HG03520 (cell line): ENCODE data around the gene EDC3.

ENCODE experiments used
- ATAC-seq: cut with Tn5 transposase; IDR thresholded peaks from one replicate; pipeline ENCODE4 v1.9.1; 2021; ENCODE audit warnings: mild to moderate bottlenecking, moderate library complexity; ENCODE audit not compliant: unreplicated experiment

EDC3 gene

DNA sequence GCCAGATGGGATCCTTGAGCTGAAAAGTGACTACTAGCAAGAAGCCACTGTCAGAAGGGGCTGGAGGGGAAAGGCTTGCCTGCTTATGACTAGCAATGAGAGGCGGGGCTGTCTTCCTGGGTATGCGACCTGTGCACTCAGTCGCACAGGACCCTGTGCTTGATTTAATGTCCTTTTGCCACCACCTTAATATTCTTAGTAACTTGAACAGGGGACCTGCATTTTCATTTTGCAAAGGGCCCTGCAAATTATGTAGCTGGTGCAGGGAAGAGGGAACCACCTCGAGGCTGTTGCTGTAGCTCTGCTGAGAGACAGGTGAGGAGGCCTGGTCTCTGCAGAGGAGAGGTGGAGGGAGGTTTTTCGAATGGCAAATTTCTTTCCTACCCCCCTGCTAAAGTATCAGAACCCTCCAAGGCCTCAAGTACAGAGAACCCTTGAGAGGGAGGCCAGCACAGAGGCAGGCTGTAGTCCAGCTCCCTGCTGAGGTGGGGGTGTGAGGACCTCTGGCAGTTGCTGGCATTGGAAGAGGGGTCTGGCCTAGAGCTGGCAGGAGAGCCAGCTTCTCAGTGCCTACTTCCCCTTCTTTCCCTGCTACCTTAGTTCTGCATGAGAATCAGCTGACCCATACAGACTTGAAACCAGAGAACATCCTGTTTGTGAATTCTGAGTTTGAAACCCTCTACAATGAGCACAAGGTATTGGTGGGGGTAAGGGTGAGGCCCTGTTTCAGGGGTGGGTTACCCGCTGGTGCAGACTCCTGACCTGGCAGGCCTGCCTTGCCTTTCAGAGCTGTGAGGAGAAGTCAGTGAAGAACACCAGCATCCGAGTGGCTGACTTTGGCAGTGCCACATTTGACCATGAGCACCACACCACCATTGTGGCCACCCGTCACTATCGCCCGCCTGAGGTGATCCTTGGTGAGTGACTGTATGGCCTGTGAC, 68.8 kb downstream of the EDC3 start:
- no peak for ATAC-seq

- no peak for ATAC-seq
These were observed 69.5 kb downstream of the EDC3 start for GRCh38 chr15:74626336-74626735.

GRCh38 chr15:74625693-74626092, 70.1 kb downstream of the EDC3 start:
- no peak for ATAC-seq

DNA sequence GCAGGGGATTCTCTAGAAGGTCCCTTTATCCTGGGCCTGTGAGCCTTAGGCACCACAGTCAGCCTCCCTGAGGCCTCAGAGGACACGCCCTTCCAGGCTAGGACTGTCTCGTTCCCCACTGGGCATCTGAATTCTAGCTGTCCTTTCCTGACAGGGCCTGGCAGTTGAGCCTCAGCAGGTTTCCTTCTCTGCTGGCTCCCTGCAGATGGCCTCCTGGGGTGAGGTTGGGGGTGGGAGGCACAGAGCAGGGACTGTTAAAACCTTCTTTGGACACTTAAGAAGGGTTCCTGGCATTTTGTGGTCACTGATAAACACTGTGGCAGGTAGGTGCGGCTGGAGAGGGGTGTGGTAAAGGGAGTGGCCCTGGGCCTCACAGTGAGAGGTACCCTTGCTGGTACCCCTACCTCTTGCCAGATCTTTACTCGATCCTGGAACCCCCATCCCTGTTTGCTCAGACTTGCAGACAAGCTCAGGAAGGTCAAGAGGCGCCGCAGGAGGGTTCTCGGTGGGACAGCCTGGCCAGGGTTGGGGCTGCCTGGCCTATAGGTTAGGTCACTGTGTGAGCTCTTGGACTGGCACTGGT, 71.7 kb downstream of the EDC3 start:
- ATAC-seq: no peak

- no peak for ATAC-seq
These were observed 73.1 kb downstream of the EDC3 start for GRCh38 chr15:74622758-74623157.

DNA sequence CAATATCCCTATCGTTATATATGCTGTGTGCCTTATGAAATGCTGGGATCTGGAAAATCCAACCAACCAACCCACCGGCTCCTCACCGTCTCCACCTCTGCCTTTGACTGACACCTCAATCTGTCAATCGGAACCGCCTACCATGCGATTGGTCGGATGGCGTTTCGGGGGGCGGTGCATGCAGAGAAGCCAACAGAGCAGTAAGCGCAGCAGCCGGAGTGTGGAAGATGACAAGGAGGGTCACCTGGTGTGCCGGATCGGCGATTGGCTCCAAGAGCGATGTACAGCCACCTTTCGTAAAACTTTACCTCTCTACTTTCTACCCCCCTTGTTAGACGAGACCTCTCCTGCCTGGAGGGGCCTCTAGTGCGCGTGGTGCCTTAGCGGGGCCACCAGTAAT, 73.9 kb downstream of the EDC3 start:
- ATAC-seq: no peak

DNA sequence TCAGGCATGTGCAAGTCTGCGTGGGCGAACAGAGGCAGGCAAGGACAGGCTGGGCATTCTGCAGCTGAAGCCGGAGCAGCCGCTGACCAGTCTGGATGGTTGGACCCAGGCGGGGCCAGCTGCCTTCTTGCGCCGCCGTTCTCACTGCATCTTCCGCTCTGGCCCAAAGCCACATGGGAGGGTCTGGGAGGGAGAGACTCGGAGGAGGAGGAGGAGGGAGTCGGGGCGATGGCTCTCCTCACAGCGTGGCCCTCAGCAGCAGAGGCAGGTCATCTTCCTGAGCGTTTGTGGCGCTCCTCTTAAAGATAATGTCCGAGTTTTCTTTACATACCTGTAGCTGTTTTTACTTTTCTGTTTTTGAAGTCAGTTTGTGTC, 74.3 kb downstream of the EDC3 start:
- ATAC-seq: no peak

DNA sequence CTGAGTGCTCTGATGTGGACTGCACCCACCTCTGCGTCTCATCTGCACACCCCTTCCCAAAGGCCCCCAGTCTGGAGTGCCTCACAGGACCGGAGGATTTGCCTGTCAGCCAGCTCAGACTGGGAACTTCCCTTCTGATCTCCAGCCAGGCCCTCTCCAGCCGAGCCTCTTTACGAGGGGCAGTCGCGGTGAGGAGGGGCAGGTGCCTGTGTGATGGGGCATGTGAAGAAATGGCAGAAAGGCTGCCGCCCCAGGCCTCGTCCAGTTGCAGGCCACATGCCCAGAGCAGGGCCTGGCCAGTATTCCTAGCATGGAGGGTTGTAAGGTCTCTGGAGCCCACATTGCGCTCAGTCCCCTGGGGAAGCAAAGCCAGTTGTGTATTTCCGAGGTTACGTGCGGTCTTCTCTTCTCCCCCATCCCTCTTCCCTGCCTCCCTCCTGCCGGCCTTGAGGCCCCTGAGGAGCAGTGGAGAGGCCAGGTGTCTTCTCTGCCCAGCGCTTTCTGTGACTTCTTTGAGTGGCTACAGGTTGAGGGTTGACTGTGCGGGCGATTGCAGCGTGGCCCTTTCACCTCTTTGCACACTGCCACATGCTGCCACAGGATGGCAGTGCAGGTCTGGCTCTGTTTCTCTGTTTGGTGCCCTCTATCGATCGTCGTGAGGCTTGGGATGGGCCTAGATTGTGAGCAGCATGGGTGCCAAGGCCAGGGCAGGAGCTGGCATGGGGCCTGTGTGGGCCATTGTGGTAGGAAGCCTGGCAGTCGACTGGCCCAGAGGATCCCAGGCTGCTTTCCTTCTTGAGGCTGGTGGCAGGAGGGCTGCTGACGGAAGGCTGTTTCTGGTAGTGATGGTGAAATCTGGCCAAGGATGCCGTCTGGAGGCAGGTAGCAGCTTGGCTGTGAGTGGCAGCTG, 74.9 kb downstream of the EDC3 start:
- no peak for ATAC-seq

DNA sequence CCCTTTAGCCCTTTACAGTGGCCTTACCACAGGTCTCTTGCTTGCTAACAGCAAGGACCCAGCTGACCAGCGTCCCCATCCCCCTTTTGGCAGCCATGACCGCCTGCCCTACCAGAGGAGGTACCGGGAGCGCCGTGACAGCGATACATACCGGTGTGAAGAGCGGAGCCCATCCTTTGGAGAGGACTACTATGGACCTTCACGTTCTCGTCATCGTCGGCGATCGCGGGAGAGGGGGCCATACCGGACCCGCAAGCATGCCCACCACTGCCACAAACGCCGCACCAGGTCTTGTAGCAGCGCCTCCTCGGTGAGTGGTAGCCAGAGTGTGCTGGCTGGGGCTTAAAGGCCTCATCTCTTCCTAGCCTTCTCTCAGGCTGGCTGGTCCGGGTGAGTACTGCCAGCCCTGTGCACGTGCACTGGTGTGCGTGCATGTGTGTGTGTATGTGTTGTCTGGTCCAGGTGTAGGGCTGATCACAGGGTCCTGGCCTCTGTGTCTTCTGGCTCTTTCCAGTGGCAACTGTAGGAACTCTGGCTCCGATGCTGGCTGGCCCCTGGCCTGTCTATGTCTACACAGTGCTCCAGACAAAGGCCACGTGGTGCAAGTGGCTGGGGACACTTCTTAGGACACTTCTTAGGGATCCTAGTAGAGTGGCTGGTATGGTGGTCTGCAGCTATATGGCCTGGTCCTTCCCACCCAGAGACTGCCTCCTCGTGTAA, 75.7 kb downstream of the EDC3 start:
- ATAC-seq: no peak

DNA sequence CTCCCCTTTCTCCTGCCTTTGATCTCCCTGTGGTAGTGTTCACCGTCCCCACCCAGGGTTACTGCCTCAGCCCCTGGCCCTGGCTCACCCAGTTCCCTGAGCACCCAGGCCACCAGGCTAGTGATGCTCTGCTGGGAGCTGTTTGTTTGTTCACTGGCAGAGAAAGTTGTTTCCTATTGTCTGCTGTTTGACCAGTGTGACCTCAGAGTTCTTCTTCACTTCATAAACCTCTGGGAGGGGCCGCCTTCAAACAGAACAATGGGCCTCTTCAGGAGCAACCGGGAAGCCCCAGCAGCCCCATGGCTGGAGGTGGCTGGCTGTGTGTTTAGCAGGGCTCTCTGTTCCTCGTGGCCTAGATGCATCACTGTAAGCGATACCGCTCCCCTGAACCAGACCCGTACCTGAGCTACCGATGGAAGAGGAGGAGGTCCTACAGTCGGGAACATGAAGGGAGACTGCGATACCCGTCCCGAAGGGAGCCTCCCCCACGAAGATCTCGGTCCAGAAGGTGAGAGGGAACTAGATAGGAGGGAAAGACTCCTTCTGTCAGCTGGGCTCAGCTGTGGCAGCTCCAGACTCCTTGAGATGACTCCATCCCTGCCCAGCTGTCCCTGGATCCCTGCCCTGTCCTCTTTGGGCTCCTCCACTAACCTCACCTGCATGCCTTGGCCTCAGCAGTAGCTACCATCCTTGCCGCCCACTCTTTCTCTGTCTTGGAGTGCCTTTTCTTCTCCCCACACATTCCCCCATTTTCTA, 76.8 kb downstream of the EDC3 start:
- no peak for ATAC-seq

GRCh38 chr15:74616996-74617395, 78.8 kb downstream of the EDC3 start:
- ATAC-seq: no peak

GRCh38 chr15:74616366-74616939, 79.4 kb downstream of the EDC3 start:
- no peak for ATAC-seq

GRCh38 chr15:74615508-74616365, 80.1 kb downstream of the EDC3 start, which contains the start of gene CLK3:
CLK3 (plus strand) TSS chr15:74615836; CDS start chr15:74619197, 3,361 bp downstream.
- peak; percentile 78 for ATAC-seq

DNA sequence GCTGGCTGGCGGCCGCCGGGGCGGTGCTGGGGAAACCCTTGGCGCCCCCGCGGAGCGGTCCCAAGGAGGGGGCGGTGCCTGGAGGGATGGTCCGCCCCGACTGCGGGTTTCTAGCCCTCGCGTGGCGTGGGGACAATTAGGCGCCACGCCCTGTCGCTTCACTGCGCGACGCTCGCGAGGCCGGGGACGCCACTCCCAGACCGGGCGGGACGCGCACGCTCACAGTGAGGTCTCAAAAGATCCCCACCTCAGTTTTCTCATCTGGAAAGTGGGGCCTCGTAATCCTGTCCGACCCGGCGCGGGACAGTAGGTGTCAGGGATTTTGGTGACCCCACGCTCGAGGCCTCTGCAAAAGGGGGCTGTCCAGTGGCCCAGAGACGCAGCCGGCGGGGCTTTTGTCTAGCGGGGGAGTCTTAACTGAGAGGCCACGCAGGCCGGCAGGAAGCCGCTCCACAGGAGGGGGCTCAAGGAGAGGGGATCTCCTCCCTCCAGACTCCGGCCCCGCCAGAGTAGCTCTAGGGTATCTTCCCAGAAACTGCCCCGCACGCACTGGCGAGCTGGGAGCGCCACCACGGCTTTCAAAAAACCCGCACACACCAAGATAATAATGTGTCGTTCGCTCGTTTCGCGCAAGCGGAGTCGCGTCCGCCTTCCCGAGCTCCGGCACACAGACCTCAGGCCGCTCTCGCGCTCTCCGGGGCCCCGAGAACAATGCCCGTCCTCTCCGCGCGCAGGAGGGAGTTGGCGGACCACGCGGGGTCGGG, 80.9 kb downstream of the EDC3 start:
- ATAC-seq: peak; percentile 34

DNA sequence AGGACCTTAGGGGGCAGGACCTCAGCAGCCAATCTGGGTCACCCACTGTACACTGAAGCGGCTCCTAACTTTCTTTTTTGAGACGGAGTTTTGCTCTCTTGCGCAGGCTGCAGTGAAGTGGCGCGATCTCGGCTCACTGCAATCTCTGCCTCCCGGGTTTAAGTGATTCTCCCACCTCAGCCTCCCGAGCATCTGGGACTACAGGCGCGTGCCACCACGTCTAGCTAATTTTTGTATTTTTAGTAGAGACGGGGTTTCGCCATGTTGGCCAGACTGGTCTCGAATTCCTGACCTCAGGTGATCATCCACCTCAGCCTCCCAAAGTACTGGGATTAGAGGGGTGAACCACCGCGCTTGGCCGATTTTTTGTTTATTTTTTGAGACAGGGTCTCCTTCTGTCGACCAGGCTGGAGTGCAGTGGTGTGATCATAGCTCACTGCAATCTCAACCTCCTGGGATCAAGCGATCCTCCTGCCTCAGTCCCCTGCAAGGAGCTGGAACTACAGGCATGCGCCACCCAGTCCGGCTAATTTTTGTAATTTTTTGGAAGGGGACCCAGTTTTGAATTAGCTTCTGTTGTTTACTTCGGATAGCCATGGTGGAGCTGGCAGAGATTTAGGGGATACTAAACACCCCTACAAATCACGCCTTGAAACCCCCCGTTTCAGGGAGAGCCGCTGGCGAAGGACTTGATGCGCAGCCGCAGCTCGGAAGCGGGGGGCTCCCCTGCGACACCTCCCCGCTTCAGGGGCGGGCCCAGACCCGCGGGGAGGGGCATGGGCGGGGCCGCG, 81.7 kb downstream of the EDC3 start:
- ATAC-seq: no peak

DNA sequence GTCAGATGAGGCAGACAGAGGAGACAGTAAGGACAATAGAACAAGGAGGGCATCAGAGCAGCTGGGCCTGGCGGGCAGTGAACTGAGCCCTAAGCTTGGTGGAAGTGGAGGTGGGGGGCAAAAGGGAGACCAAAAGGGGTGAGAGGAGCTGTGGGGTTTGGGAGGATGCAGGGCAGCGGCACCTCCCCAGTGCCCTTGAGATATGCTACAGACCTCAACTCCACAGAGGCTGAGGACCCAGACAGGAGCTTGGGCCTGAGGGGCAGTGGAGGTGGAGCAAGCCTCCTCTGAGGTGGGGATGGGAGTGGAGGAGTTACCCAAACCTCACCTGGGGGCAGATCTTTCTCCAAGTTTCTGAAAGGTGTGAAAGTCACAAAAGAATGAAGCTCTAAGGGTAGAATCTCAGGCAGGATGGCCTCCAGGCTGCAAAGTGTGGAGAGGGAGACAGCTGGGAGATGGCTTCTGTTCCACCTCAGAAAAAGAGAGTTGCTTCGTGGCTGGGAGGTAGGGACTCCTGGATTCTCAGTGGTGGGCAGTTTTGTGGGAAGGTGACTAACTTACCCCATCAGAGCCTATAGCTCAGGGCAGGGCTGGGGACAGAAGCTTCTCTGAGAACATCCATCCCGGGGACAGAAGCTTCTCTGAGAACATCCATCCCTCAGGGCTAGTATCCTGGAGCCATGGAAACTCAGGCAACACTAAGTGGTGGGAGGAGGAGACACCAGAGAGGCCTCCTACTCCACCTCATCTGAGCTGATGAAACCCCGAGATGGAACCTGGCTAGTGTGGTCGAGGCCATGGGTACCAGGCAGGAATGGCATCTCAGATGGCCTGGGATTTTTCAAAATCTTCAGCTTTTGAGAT, 82.5 kb downstream of the EDC3 start:
- ATAC-seq: no peak
